Sigmoid colon (tissue), 4 donors: ENCODE measurements around the gene XIRP2.

Experiments used
- EP300 ChIP-seq, 4 donors: sonication (generic); formaldehyde crosslinking; IDR thresholded peaks; one replicate each; pipeline ENCODE4 v1.6.1; 2017; ENCODE audit warnings: antibody characterized with exemption in 4 of 4
- POLR2A ChIP-seq, 2 donors: fragments of 450-650 bp; IDR thresholded peaks; one replicate each; pipeline ENCODE4 v1.6.1; 2016; ENCODE audit warnings: antibody characterized with exemption in 2 of 2, mild to moderate bottlenecking in 2 of 2, moderate library complexity in 2 of 2
- POLR2AphosphoS5 ChIP-seq, 4 donors: sonication (generic); formaldehyde crosslinking; IDR thresholded peaks; one replicate each; pipeline ENCODE4 v1.6.1; 2017; ENCODE audit warnings: antibody characterized with exemption in 4 of 4
- TF ChIP-seq, protein P1 (sequence below), 4 experiments: fragments of 450-650 bp in 3 of 4; fragments of 200-600 bp in 1 of 4; IDR thresholded peaks; one replicate each; pipeline ENCODE4 v1.5.1; 2016 to 2019; ENCODE audit warnings: antibody characterized with exemption in 4 of 4, mild to moderate bottlenecking in 3 of 4, moderate library complexity in 2 of 4

DNA sequence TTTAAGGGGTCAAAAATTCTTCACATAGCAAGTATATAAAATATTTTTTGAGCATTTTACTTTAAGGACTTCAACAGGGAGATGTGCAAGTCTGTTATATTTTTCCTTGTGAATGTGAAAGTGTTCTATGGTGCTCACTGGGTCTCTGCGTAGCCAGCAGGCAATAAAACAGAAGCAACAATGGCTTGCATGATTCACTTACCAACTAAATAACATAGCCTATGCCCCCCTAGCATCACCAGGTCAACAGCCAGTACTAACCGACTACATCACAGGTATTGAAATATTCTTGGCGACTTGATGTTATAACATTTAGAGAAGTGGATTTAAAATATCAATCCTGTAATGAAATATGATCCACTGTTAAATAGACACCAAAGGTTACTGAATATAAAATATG lies 398.9 kb downstream of the XIRP2 start:
- TF ChIP-seq POLR2A (IDR thresholded peaks at IDR 0.05) (no peak), EP300 (IDR thresholded peaks at IDR 0.05) (no peak), POLR2AphosphoS5 (IDR thresholded peaks at IDR 0.05) (no peak)
- TF ChIP-seq, protein P1, sequence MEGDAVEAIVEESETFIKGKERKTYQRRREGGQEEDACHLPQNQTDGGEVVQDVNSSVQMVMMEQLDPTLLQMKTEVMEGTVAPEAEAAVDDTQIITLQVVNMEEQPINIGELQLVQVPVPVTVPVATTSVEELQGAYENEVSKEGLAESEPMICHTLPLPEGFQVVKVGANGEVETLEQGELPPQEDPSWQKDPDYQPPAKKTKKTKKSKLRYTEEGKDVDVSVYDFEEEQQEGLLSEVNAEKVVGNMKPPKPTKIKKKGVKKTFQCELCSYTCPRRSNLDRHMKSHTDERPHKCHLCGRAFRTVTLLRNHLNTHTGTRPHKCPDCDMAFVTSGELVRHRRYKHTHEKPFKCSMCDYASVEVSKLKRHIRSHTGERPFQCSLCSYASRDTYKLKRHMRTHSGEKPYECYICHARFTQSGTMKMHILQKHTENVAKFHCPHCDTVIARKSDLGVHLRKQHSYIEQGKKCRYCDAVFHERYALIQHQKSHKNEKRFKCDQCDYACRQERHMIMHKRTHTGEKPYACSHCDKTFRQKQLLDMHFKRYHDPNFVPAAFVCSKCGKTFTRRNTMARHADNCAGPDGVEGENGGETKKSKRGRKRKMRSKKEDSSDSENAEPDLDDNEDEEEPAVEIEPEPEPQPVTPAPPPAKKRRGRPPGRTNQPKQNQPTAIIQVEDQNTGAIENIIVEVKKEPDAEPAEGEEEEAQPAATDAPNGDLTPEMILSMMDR (IDR thresholded peaks at IDR 0.05): no peak
